WTC11 (cell line): ENCODE results near the gene ASB4.

Experiments used
- TEAD4 ChIP-seq: sonication (generic); formaldehyde crosslinking; IDR thresholded peaks from 2 replicates; pipeline ENCODE4 v1.8.0; 2022; ENCODE audit warnings: mild to moderate bottlenecking, missing genetic modification reagents
- TF ChIP-seq, protein P1 (sequence below): fragments of 200-600 bp; IDR thresholded peaks from 2 replicates; pipeline ENCODE4 v1.8.0; 2022; ENCODE audit warnings: antibody characterized with exemption

DNA sequence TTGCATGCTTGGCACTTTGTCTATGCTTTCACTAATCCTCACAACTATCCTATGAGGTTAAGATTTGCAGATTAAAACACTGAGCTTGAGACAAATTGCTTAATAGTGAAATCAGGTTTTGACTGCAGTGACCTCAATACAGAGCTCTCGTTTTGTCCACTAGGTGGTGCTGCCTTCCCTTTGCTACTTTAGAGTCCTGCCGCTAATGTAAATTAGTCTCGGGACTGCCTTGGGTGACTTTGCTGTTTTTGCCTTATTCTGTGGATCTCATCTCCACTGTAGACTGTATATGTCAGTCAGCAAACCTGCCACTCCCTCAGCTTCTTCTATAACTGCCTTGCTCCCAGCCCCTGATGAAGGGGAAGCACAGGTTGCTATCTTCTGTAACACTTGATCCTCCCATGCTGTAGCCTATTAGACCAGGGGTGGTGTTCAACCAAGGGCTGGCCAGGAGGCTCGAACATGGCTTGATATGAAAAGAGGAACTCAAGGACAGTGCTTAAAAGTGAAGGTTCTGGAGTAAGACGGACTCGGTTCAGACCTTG is 26.0 kb downstream of the ASB4 start:
- TF ChIP-seq, protein P1, sequence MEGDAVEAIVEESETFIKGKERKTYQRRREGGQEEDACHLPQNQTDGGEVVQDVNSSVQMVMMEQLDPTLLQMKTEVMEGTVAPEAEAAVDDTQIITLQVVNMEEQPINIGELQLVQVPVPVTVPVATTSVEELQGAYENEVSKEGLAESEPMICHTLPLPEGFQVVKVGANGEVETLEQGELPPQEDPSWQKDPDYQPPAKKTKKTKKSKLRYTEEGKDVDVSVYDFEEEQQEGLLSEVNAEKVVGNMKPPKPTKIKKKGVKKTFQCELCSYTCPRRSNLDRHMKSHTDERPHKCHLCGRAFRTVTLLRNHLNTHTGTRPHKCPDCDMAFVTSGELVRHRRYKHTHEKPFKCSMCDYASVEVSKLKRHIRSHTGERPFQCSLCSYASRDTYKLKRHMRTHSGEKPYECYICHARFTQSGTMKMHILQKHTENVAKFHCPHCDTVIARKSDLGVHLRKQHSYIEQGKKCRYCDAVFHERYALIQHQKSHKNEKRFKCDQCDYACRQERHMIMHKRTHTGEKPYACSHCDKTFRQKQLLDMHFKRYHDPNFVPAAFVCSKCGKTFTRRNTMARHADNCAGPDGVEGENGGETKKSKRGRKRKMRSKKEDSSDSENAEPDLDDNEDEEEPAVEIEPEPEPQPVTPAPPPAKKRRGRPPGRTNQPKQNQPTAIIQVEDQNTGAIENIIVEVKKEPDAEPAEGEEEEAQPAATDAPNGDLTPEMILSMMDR = peak; percentile 78
- no peak for TF ChIP-seq TEAD4 (CRISPR knock-in tag)
